Esophagus (tissue), 2 donors: Measurements from ENCODE around the gene CAMP. TPM values are rescaled to one million over a fixed set of nuclear protein-coding genes. Genes with fewer than 3 reads are reported as not detected.
"Not testable (repeated sequence)": the region's sequence is repeated elsewhere in the genome, so short reads cannot be mapped to it uniquely, and the experiment has no call there.

ENCODE experiments used
- H3K27ac ChIP-seq, 2 donors: one replicate each; pipeline ENCODE4 v1.5.1; 2013; ENCODE audit warnings: low read depth in 2 of 2, mild to moderate bottlenecking in 2 of 2, inconsistent platforms in 1 of 2, low read length in 1 of 2, moderate library complexity in 1 of 2
- H3K27me3 ChIP-seq, 2 donors: one replicate each; pipeline ENCODE4 v1.6.1; 2013; ENCODE audit warnings: low read length in 2 of 2, control low read depth in 1 of 2, mild to moderate bottlenecking in 1 of 2; ENCODE audit not compliant: insufficient read depth in 2 of 2, control insufficient read depth in 1 of 2
- H3K36me3 ChIP-seq, 2 donors: one replicate each; pipeline ENCODE4 v1.6.1; 2013; ENCODE audit warnings: low read length in 1 of 2; ENCODE audit not compliant: control insufficient read depth in 2 of 2, insufficient read depth in 2 of 2
- H3K4me1 ChIP-seq, 2 donors: one replicate each; pipeline ENCODE4 v1.6.1; 2013; ENCODE audit warnings: low read length in 1 of 2; ENCODE audit not compliant: control insufficient read depth in 2 of 2, insufficient read depth in 2 of 2
- H3K4me3 ChIP-seq, 2 donors: one replicate each; pipeline ENCODE4 v1.5.1; 2013; ENCODE audit warnings: low read length in 2 of 2, mild to moderate bottlenecking in 2 of 2, low read depth in 1 of 2, moderate library complexity in 1 of 2
- H3K9me3 ChIP-seq, 2 donors: one replicate each; pipeline ENCODE4 v1.6.1; 2013; ENCODE audit warnings: mild to moderate bottlenecking in 2 of 2, low read depth in 1 of 2, low read length in 1 of 2, moderate library complexity in 1 of 2; ENCODE audit not compliant: control insufficient read depth in 2 of 2, insufficient read depth in 1 of 2
- WGBS, 2 donors: extraction: QIAGEN DNeasy Blood & Tissue Kit; methylation state at CpG; one replicate each; pipeline ENCODE4 v1.1.7; 2013; 5-methylcytosine and 5-hydroxymethylcytosine counted together
- polyA plus RNA-seq, 2 donors: library from polyadenylated mRNA; stranded (reverse); fragments of 200-250 nt; gene quantifications; one replicate each; pipeline ENCODE4 v1.2.3, GENCODE V29; 2013
- donor health status: healthy with polysubstance abuse.
- donor health status: Bipolar disorder and iron deficiency.

CAMP gene
- polyA plus RNA-seq, 2 donors = 0.19 to 0.43 TPM

DNA sequence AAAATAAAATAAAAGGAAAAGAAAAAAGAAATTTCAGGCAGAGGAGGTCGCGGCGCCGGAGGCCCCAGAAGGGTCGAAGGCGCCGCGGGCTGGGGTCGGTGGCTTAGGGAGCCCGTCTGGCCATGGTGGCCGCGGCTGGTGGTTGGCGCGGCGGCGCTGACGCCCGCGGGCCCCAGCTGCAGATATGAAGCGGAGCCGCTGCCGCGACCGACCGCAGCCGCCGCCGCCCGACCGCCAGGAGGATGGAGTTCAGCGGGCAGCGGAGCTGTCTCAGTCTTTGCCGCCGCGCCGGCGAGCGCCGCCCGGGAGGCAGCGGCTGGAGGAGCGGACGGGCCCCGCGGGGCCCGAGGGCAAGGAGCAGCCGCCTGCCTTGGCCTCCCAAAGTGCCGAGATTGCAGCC, 12.8 kb upstream of the CAMP start:
- not testable (repeated sequence) for H3K9me3 ChIP-seq, H3K27ac ChIP-seq, H3K4me1 ChIP-seq, H3K36me3 ChIP-seq, H3K4me3 ChIP-seq, H3K27me3 ChIP-seq
- WGBS, 2 donors = 87 to 92% methylated on average over 28 to 39 of the region's 48 CpGs

- H3K4me1 ChIP-seq, H3K27me3 ChIP-seq, H3K36me3 ChIP-seq, H3K9me3 ChIP-seq, H3K27ac ChIP-seq, H3K4me3 ChIP-seq: not testable (repeated sequence)
- 92 to 98% methylated on average over 8 to 15 of the region's 36 CpGs for whole genome bisulfite sequencing, 2 donors
Observed at GRCh38 chr3:48211776-48212175, 11.5 kb upstream of the CAMP start.

DNA sequence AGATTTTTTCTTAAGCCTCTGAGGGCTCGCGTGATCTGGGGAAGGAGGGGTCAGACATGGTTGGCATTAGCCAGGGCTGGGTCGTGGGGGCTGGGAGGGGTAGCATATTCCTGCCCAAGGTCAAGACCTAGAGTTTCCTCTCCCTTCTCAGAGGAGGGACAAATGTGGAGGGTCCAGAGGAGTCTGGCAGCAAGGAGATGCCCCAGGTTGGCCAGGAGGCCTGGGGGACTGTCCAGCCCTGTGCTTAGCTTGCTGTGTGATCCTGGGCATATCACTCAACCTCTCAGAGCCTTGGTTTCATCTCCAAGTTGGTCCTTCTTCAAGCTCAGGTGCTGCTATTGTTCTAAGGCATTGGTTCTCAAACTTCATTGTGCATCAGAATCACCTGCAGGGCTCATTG, 9.1 kb upstream of the CAMP start:
- H3K36me3 ChIP-seq = no peaks in the 10 kb centered on the region
- H3K27ac ChIP-seq = no peak overlapping the region
- H3K9me3 ChIP-seq = no peaks in the 10 kb centered on the region
- H3K4me3 ChIP-seq = no peak overlapping the region
- 93 to 98% methylated on average over 3 of the region's 3 CpGs for WGBS, 2 donors
- H3K27me3 ChIP-seq = no peaks in the 10 kb centered on the region
- peaks cover 5% of the 10 kb centered on the region in 2 donors for H3K4me1 ChIP-seq

DNA sequence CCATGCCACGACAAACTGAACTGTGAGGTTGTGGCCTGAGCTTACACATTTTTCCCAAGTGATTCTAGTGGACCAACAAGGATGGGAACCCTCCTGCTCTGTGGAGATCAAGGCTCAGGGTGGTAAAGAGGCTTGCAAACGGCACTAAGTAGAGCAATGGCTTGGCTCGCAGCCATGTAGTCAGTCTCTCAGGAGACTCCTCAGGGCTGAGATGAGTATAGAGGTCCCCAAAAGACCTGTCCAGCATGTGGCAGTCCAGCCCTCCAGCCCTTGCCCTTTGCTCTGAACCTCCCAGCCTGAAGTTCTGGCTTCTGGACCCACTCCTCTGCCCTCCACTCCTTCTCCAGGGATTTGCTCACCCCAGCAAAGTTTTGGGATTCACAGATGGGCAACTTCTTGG, 8.3 kb upstream of the CAMP start:
- no peak overlapping the region for H3K4me3 ChIP-seq
- 65 to 71% methylated on average over 3 of the region's 3 CpGs for WGBS, 2 donors
- H3K9me3 ChIP-seq = no peaks in the 10 kb centered on the region
- H3K27ac ChIP-seq = peak overlapping the region; percentile 14 to 70
- H3K4me1 ChIP-seq = peaks cover 5% of the 10 kb centered on the region in 2 donors
- H3K36me3 ChIP-seq = no peaks in the 10 kb centered on the region
- no peaks in the 10 kb centered on the region for H3K27me3 ChIP-seq

DNA sequence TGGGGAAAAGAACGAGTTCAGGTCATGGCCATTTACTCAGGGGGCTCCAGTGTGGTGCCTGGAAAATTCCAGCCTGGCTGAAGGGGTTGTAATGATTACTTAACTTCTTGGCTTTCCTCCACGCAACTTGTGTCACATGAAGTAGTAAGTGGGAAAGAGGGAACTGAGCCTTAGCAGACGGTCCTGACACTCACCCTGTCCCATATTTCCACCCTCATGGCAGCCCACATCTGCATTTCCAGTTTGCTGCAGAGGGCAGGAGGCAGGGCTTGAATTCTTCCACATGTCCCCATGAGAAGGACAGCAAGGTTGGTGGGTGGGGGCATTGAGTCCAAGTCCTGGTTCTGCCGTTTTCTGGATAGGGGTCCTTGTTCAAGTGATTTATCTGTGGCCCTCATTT, 7.8 kb upstream of the CAMP start:
- Histone ChIP-seq H3K4me1 (peaks cover 5% of the 10 kb centered on the region in 2 donors), H3K27me3 (no peaks in the 10 kb centered on the region), H3K4me3 (no peak overlapping the region), H3K36me3 (no peaks in the 10 kb centered on the region), H3K9me3 (no peaks in the 10 kb centered on the region), H3K27ac (peak overlapping the region; percentile 33 to 70)
- WGBS, 2 donors = 40 to 51% methylated on average over 4 of the region's 4 CpGs

- Histone ChIP-seq H3K27me3 (no peaks in the 10 kb centered on the region), H3K9me3 (no peaks in the 10 kb centered on the region), H3K36me3 (no peaks in the 10 kb centered on the region), H3K27ac (peak overlapping the region; percentile 33 to 70), H3K4me3 (no peak overlapping the region), H3K4me1 (peaks cover 5% of the 10 kb centered on the region in 2 donors)
- WGBS, 2 donors = 48 to 70% methylated on average over 5 of the region's 5 CpGs
Observed at GRCh38 chr3:48215876-48216275, 7.4 kb upstream of the CAMP start.

GRCh38 chr3:48217449-48217848, 5.8 kb upstream of the CAMP start:
- H3K27me3 ChIP-seq = no peaks in the 10 kb centered on the region
- H3K36me3 ChIP-seq = no peaks in the 10 kb centered on the region
- WGBS, 2 donors = 88 to 92% methylated on average over 4 of the region's 4 CpGs
- H3K9me3 ChIP-seq = no peaks in the 10 kb centered on the region
- no peak overlapping the region for H3K27ac ChIP-seq
- peaks cover 7 to 8% of the 10 kb centered on the region in 2 donors for H3K4me1 ChIP-seq
- H3K4me3 ChIP-seq = no peak overlapping the region

- Histone ChIP-seq H3K27me3 (no peaks in the 10 kb centered on the region), H3K4me3 (no peak overlapping the region), H3K4me1 (peaks cover 7 to 12% of the 10 kb centered on the region in 2 donors), H3K9me3 (no peaks in the 10 kb centered on the region), H3K27ac (no peak overlapping the region), H3K36me3 (no peaks in the 10 kb centered on the region)
- WGBS, 2 donors = 92 to 93% methylated on average over 5 of the region's 5 CpGs
Observed at GRCh38 chr3:48218537-48218936, 4.8 kb upstream of the CAMP start.

DNA sequence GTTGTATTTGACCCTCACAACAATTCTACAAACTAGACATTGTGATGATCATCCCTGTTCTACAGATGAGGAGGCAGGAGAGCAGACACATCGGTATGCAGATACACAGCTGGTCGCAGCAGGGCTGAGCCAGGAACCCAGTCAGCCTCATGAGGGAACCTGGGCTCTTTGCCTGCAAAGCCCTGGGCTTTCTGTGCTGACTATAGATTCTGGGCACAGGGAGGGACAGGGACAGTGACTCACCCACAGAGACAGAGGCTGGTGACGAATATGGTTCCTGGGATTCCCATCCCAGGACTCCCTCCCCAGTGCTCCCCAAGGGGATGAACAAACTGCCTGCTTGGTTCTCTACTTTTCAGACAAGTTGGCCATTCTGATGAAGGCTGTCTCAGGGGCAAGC, 3.8 kb upstream of the CAMP start:
- 59 to 69% methylated on average over 3 of the region's 3 CpGs for WGBS, 2 donors
- no peaks in the 10 kb centered on the region for H3K27me3 ChIP-seq
- H3K4me1 ChIP-seq = peaks cover 7 to 17% of the 10 kb centered on the region in 2 donors
- no peak overlapping the region for H3K27ac ChIP-seq
- no peaks in the 10 kb centered on the region for H3K9me3 ChIP-seq
- no peak overlapping the region for H3K4me3 ChIP-seq
- H3K36me3 ChIP-seq = no peaks in the 10 kb centered on the region

- WGBS, 2 donors = 85 to 90% methylated on average over 9 of the region's 9 CpGs
- Histone ChIP-seq H3K27me3 (no peaks in the 10 kb centered on the region), H3K36me3 (no peaks in the 10 kb centered on the region), H3K4me3 (no peak overlapping the region), H3K27ac (no peak overlapping the region), H3K4me1 (peaks cover 2 to 14% of the 10 kb centered on the region in 2 donors), H3K9me3 (no peaks in the 10 kb centered on the region)
Observed at GRCh38 chr3:48220746-48221145, 2.5 kb upstream of the CAMP start.
